HepG2 (cell line): ENCODE measurements around the gene DBNDD1. TPM values are rescaled to one million over a fixed set of nuclear protein-coding genes. Genes with fewer than 3 reads are reported as not detected.

ENCODE experiments used
- CCDC6 ChIP-seq: sonication (generic); formaldehyde crosslinking; IDR thresholded peaks from 2 replicates; pipeline ENCODE4 v1.8.1; 2022; ENCODE audit warnings: mild to moderate bottlenecking, missing genetic modification reagents, moderate library complexity
- CREB1 ChIP-seq, 2 experiments: fragments of 450-650 bp in 1 of 2; IDR thresholded peaks; 2 replicates each; pipeline ENCODE4 v1.6.1; 2016 to 2017; ENCODE audit warnings: control low read depth in 1 of 2, mild to moderate bottlenecking in 1 of 2, missing compliant biosample characterization in 1 of 2, missing genetic modification characterization in 1 of 2
- HOXA5 ChIP-seq: sonication (generic); formaldehyde crosslinking; IDR thresholded peaks from 2 replicates; pipeline ENCODE4 v1.4.0; 2020; ENCODE audit warnings: missing genetic modification reagents
- NAIF1 ChIP-seq: sonication (generic); formaldehyde crosslinking; IDR thresholded peaks from 2 replicates; pipeline ENCODE4 v1.5.0; 2020; ENCODE audit warnings: mild to moderate bottlenecking, missing genetic modification reagents, borderline replicate concordance
- NCOA2 ChIP-seq: sonication (generic); formaldehyde crosslinking; IDR thresholded peaks from 2 replicates; pipeline ENCODE4 v1.8.0; 2022; ENCODE audit warnings: inconsistent platforms
- POLR2A ChIP-seq, 2 experiments: IDR thresholded peaks; 2 replicates each; pipeline ENCODE4 v1.6.1; 2011; ENCODE audit warnings: low read depth in 2 of 2, low read length in 2 of 2, mild to moderate bottlenecking in 1 of 2, moderate library complexity in 1 of 2; ENCODE audit not compliant: insufficient read depth in 1 of 2
- PPARG ChIP-seq: conservative IDR thresholded peaks from 2 replicates; pipeline ENCODE4 v1.6.1; 2016; ENCODE audit warnings: missing biosample characterization, missing genetic modification reagents
- RFXAP ChIP-seq: sonication (generic); formaldehyde crosslinking; IDR thresholded peaks from 2 replicates; pipeline ENCODE4 v1.4.0; 2020; ENCODE audit warnings: missing genetic modification reagents, borderline replicate concordance
- SIN3B ChIP-seq: fragments of 150-350 bp; IDR thresholded peaks from 2 replicates; pipeline ENCODE4 v1.6.1; 2014; ENCODE audit warnings: low read length
- TOPORS ChIP-seq: sonication (generic); formaldehyde crosslinking; IDR thresholded peaks from 2 replicates; pipeline ENCODE4 v1.8.0; 2023; ENCODE audit warnings: mild to moderate bottlenecking, missing genetic modification reagents
- ZMAT3 ChIP-seq: sonication (generic); formaldehyde crosslinking; conservative IDR thresholded peaks from 2 replicates; pipeline ENCODE4 v1.7.0; 2021; ENCODE audit warnings: missing genetic modification reagents
- ZNF441 ChIP-seq: sonication (generic); formaldehyde crosslinking; IDR thresholded peaks from 2 replicates; pipeline ENCODE4 v1.7.0; 2021; ENCODE audit warnings: missing genetic modification reagents, borderline replicate concordance
- ZNF552 ChIP-seq: sonication (generic); formaldehyde crosslinking; IDR thresholded peaks from 2 replicates; pipeline ENCODE4 v1.9.0; 2022; ENCODE audit warnings: missing genetic modification reagents, mild to moderate bottlenecking, borderline replicate concordance
- ZNF563 ChIP-seq: sonication (generic); formaldehyde crosslinking; IDR thresholded peaks from 2 replicates; pipeline ENCODE4 v1.8.0; 2022; ENCODE audit warnings: mild to moderate bottlenecking, moderate library complexity, missing genetic modification reagents
- polyA plus RNA-seq, 8 experiments: library from polyadenylated mRNA; depleted of rRNA in 3 of 8; stranded (reverse) in 7 of 8; unstranded in 1 of 8; fragments of >200 nt; fragmentation: Illumina TruSeq in 4 of 8; extraction: Trizol in 4 of 8; gene quantifications; 2 replicates each; pipeline versions ENCODE4 v1.2.1 to v1.2.3, GENCODE V29; 2011 to 2016; ENCODE audit warnings: low read depth in 4 of 8, missing spikeins in 1 of 8, mixed read lengths in 1 of 8; ENCODE audit not compliant: insufficient read depth in 1 of 8
- total RNA-seq, 5 experiments: library from RNA; depleted of rRNA; stranded (reverse); fragments of >200 nt; fragmentation: Illumina TruSeq; extraction: Trizol; gene quantifications; 2 replicates each; pipeline ENCODE4 v1.2.3, GENCODE V29; 2016; ENCODE audit warnings: low read depth in 1 of 5
- TF ChIP-seq, protein P1 (sequence below): sonication (generic); formaldehyde crosslinking; IDR thresholded peaks from 2 replicates; pipeline ENCODE4 v1.4.0; 2020; ENCODE audit warnings: mild to moderate bottlenecking, missing genetic modification reagents
- TF ChIP-seq, protein P2 (sequence below), 2 experiments: sonication (generic) in 1 of 2; formaldehyde crosslinking in 1 of 2; IDR thresholded peaks; 2 replicates each; pipeline versions ENCODE4 v1.4.0 to v1.6.1; 2016 to 2020; ENCODE audit warnings: borderline replicate concordance in 1 of 2, low read depth in 1 of 2, mild to moderate bottlenecking in 1 of 2, missing genetic modification reagents in 1 of 2
- TF ChIP-seq, protein P3 (sequence below): sonication (generic); formaldehyde crosslinking; conservative IDR thresholded peaks from 2 replicates; pipeline ENCODE4 v1.8.1; 2023; ENCODE audit warnings: missing genetic modification reagents
- TF ChIP-seq, protein P4 (sequence below): sonication (generic); formaldehyde crosslinking; IDR thresholded peaks from 2 replicates; pipeline ENCODE4 v1.4.0; 2020; ENCODE audit warnings: missing genetic modification reagents, mild to moderate bottlenecking, borderline replicate concordance
- TF ChIP-seq, protein P5 (sequence below): sonication (generic); formaldehyde crosslinking; IDR thresholded peaks from 2 replicates; pipeline ENCODE4 v1.8.0; 2022; ENCODE audit warnings: mild to moderate bottlenecking, missing genetic modification reagents, moderate library complexity
- TF ChIP-seq, protein P6 (sequence below): sonication (generic); formaldehyde crosslinking; IDR thresholded peaks from 2 replicates; pipeline ENCODE4 v1.5.0; 2020; ENCODE audit warnings: missing genetic modification reagents, mild to moderate bottlenecking, borderline replicate concordance

The DBNDD1 gene
- total and polyA plus RNA-seq, 2 of the 13 experiments (the other 11 are each of a cell fraction or from before 2014, with no cell fraction given): 17.0 to 40.4 TPM

DNA sequence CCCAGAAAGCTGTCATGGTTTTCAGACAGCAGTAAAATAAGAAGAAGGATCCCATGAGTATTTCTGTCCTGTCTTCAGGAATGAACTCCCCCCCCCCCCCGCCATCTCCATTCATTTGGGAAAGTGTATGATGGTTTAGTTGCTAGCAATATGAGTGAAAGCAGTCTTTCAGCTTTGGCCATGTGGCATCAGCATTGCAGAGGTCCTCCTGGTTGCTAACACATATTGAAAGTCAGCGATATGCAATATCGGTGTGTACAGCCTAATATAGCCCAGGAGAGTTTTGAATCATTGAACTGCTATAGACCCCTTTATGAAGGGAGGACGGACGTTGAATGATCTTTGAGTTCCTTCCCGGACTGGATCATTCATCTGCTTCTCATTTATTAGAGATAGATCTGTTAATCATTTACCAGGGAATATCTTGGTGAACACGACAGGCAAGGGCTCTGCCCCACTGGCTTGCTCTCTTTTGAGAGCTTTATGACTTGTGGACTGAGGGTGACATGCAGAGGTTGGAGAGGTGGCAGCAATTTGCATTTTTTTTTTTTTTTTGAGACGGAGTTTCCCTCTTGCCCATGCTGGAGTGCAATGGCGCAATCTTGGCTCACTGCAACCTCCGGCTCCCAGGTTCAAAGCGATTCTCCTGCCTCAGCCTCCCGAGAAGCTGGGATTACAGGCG is 45.5 kb downstream of the DBNDD1 start (continued):
- TF ChIP-seq, protein P1, sequence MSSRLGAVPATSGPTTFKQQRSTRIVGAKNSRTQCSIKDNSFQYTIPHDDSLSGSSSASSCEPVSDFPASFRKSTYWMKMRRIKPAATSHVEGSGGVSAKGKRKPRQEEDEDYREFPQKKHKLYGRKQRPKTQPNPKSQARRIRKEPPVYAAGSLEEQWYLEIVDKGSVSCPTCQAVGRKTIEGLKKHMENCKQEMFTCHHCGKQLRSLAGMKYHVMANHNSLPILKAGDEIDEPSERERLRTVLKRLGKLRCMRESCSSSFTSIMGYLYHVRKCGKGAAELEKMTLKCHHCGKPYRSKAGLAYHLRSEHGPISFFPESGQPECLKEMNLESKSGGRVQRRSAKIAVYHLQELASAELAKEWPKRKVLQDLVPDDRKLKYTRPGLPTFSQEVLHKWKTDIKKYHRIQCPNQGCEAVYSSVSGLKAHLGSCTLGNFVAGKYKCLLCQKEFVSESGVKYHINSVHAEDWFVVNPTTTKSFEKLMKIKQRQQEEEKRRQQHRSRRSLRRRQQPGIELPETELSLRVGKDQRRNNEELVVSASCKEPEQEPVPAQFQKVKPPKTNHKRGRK (CRISPR knock-in tag): no peak
- TF ChIP-seq, protein P2, sequence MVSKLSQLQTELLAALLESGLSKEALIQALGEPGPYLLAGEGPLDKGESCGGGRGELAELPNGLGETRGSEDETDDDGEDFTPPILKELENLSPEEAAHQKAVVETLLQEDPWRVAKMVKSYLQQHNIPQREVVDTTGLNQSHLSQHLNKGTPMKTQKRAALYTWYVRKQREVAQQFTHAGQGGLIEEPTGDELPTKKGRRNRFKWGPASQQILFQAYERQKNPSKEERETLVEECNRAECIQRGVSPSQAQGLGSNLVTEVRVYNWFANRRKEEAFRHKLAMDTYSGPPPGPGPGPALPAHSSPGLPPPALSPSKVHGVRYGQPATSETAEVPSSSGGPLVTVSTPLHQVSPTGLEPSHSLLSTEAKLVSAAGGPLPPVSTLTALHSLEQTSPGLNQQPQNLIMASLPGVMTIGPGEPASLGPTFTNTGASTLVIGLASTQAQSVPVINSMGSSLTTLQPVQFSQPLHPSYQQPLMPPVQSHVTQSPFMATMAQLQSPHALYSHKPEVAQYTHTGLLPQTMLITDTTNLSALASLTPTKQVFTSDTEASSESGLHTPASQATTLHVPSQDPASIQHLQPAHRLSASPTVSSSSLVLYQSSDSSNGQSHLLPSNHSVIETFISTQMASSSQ (IDR thresholded peaks at IDR 0.05; ENCODE audit: low read depth): peak; percentile 90
- TF ChIP-seq, protein P2 (CRISPR knock-in tag; IDR thresholded peaks at IDR 0.05; ENCODE audit: borderline replicate concordance): peak; percentile 72
- TF ChIP-seq ZNF552 (CRISPR knock-in tag): no peak
- no peak for TF ChIP-seq ZNF441
- no peak for TF ChIP-seq NAIF1 (CRISPR knock-in tag)
- no peak for TF ChIP-seq ZNF563 (CRISPR knock-in tag)
- TF ChIP-seq SIN3B: no peak
- no peak for TF ChIP-seq NCOA2
- no peak for TF ChIP-seq CREB1 (IDR thresholded peaks at IDR 0.05)
- peak; percentile 9; the same call in 1 of the 2 replicates for TF ChIP-seq CREB1 (CRISPR knock-in tag; IDR thresholded peaks at IDR 0.05)
- no peak for TF ChIP-seq HOXA5
- TF ChIP-seq CCDC6 (CRISPR knock-in tag): 0 out of 2 replicates have a peak, but pooled peaks have one; percentile 42
- TF ChIP-seq, protein P3, sequence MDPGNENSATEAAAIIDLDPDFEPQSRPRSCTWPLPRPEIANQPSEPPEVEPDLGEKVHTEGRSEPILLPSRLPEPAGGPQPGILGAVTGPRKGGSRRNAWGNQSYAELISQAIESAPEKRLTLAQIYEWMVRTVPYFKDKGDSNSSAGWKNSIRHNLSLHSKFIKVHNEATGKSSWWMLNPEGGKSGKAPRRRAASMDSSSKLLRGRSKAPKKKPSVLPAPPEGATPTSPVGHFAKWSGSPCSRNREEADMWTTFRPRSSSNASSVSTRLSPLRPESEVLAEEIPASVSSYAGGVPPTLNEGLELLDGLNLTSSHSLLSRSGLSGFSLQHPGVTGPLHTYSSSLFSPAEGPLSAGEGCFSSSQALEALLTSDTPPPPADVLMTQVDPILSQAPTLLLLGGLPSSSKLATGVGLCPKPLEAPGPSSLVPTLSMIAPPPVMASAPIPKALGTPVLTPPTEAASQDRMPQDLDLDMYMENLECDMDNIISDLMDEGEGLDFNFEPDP (CRISPR knock-in tag): no peak
- TF ChIP-seq, protein P4, sequence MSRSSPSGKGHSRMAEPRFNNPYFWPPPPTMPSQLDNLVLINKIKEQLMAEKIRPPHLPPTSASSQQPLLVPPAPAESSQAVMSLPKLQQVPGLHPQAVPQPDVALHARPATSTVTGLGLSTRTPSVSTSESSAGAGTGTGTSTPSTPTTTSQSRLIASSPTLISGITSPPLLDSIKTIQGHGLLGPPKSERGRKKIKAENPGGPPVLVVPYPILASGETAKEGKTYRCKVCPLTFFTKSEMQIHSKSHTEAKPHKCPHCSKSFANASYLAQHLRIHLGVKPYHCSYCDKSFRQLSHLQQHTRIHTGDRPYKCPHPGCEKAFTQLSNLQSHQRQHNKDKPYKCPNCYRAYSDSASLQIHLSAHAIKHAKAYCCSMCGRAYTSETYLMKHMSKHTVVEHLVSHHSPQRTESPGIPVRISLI (CRISPR knock-in tag): peak; percentile 93
- TF ChIP-seq PPARG: no peak
- TF ChIP-seq POLR2A (IDR thresholded peaks at IDR 0.05; ENCODE audit: insufficient read depth in 1 of 2, low read depth in 2 of 2, low read length in 2 of 2): peak; percentile 31 to 60; a peak in 3 of 4 replicates
- TF ChIP-seq, protein P5, sequence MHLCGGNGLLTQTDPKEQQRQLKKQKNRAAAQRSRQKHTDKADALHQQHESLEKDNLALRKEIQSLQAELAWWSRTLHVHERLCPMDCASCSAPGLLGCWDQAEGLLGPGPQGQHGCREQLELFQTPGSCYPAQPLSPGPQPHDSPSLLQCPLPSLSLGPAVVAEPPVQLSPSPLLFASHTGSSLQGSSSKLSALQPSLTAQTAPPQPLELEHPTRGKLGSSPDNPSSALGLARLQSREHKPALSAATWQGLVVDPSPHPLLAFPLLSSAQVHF (CRISPR knock-in tag): no peak
- TF ChIP-seq ZMAT3 (CRISPR knock-in tag): no peak
- TF ChIP-seq TOPORS (CRISPR knock-in tag): no peak
- no peak for TF ChIP-seq RFXAP
- TF ChIP-seq, protein P6, sequence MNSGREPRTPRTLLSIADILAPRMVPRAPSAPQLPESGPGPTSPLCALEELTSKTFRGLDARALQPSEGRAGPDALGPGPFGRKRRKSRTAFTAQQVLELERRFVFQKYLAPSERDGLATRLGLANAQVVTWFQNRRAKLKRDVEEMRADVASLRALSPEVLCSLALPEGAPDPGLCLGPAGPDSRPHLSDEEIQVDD (CRISPR knock-in tag): no peak
